HUES64 (cell line): ENCODE data around the gene CEP164.
A peak's percentile ranks its signal among the peaks of the same experiment; 100 is the strongest.

ENCODE experiments used
- H3K27ac ChIP-seq: 2 replicates; pipeline ENCODE4 v1.7.0; 2013; ENCODE audit warnings: low read depth, low read length, inconsistent platforms
- H3K27me3 ChIP-seq: 2 replicates; pipeline ENCODE4 v1.6.1; 2013; ENCODE audit warnings: mild to moderate bottlenecking, low read length; ENCODE audit not compliant: insufficient read depth
- H3K36me3 ChIP-seq: 2 replicates; pipeline ENCODE4 v1.6.1; 2013; ENCODE audit warnings: mild to moderate bottlenecking, low read length; ENCODE audit not compliant: insufficient read depth
- H3K4me1 ChIP-seq: 2 replicates; pipeline ENCODE4 v1.6.1; 2013; ENCODE audit warnings: mild to moderate bottlenecking, low read length, moderate library complexity; ENCODE audit not compliant: insufficient read depth
- H3K4me3 ChIP-seq: 2 replicates; pipeline ENCODE4 v1.5.1; 2013; ENCODE audit warnings: mild to moderate bottlenecking, low read length, moderate library complexity
- H3K9ac ChIP-seq: 2 replicates; pipeline ENCODE4 v1.6.1; 2013; ENCODE audit warnings: mild to moderate bottlenecking, low read depth, low read length
- H3K9me3 ChIP-seq: 2 replicates; pipeline ENCODE4 v1.6.1; 2013; ENCODE audit warnings: low read depth, low read length; ENCODE audit not compliant: insufficient read depth
- WGBS: fragments of 150-250, 120-280 bp; methylation state at CpG from one replicate; pipeline ENCODE4 v1.1.7; 2013; ENCODE audit warnings: missing lambda C conversion rate; 5-methylcytosine and 5-hydroxymethylcytosine counted together

Gene CEP164

DNA sequence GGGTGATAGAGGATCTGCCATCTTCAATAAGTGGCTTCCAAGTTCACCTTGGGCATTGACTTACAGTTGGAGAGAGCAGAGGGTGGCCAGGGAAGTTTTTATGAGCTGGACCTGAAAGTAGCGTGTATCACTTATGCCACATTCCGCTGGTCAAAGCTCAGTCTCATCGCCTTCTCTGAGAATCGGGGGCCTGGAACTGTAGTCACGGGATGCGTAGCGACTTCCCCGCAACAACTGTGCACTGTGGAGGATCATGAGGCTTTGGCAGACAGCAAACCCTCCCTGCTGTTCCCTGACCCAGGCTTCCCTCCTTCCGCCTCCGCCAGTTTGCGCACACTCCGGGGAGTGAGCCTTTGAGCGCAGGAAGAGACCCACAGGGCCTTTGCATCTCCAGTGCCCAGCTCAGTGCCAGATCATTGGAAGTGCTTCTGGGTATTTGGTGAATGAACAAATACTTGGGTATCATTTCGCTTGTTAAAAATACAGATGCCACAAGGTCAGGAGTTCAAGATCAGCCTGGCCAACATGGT, 95.5 kb downstream of the CEP164 start:
- Histone ChIP-seq H3K27me3 (peaks cover 4% of the 10 kb centered on the region; the same call in 1 of the 2 replicates), H3K4me1 (no peaks in the 10 kb centered on the region), H3K4me3 (no peak overlapping the region), H3K9ac (no peak overlapping the region), H3K27ac (no peak overlapping the region), H3K9me3 (no peaks in the 10 kb centered on the region), H3K36me3 (no peaks in the 10 kb centered on the region)
- WGBS = 89% methylated on average over 14 of the region's 14 CpGs

DNA sequence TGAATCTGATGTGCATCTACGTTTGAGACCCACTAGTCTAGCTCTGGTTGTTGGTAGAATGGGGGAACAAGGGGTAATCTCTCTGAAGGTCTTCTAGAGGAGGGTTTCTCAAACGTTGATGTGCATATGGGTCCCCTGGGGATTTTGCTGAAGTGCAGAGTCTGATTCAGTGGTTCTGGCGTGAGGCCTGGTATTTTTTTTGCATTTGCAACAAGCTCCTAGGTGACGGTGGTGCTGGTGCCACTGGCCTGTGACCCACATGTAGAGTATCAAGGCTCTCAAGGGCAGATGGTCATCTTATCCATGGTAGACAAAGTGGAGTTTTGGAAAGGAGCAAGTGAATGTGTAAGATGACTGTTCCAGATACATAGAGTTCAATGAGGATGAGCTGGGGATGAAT, 97.1 kb downstream of the CEP164 start:
- Histone ChIP-seq H3K9ac (no peak overlapping the region), H3K27ac (no peak overlapping the region), H3K36me3 (no peaks in the 10 kb centered on the region), H3K9me3 (no peaks in the 10 kb centered on the region), H3K4me3 (no peak overlapping the region), H3K4me1 (peaks cover 3% of the 10 kb centered on the region; the same call in 1 of the 2 replicates), H3K27me3 (peaks cover 4% of the 10 kb centered on the region; the same call in 1 of the 2 replicates)
- 74% methylated on average over 4 of the region's 4 CpGs for WGBS

DNA sequence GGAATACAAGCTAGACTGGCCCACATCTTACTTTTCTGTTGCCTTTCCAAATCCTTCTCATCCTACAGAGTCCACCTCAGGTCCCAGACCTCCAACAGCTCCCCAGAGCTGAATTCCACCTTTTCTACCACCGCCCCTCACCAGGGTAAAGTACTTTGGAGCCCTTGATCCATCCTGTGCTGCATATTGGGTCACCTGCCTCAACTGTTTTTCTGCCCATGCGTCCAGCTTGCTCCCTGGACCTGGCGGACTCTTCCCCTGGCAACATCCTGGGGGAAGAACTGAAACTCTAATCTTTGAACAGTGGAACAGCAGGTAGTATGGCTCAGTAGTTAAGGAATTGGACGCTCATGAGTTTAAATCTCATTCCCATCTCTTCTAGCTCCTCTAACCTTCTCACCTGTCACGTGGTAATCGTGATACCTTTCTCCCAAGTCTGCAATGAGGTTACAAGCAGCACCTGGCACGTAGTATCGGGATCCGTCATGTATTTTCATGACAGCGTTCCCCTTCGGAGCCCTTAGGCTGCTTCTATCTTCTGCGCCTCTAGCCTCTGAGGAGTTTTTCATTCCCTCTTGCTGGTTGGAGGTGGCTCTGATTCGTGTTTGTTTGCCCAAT, 98.1 kb downstream of the CEP164 start:
- Histone ChIP-seq H3K27me3 (peaks cover 4% of the 10 kb centered on the region; the same call in 1 of the 2 replicates), H3K4me3 (no peak overlapping the region), H3K36me3 (no peaks in the 10 kb centered on the region), H3K27ac (no peak overlapping the region), H3K9ac (no peak overlapping the region), H3K4me1 (peaks cover 8% of the 10 kb centered on the region; the same call in 1 of the 2 replicates), H3K9me3 (no peaks in the 10 kb centered on the region)
- 65% methylated on average over 13 of the region's 13 CpGs for WGBS

DNA sequence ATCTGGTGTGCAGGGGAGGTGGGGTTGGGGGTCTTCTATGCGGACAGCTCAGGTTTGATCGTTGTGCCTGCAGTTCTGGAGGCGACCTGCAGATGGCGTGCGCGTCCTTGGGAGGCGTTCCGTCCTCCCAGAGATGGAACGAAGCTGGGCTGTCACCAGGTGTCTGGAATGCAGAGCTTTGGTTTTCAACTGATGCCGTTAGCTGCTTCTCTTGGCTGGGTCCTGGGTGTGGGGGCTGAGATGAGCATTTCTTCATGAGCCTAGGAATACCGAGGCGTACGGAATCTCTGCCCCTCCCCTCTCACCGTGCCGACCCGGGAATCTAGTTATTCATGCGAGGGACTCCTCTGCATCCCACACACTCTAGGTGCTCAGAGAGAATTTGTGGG, 98.6 kb downstream of the CEP164 start:
- Histone ChIP-seq H3K27ac (no peak overlapping the region), H3K27me3 (peaks cover 4% of the 10 kb centered on the region; the same call in 1 of the 2 replicates), H3K4me3 (peak overlapping the region; percentile 2; the same call in 1 of the 2 replicates), H3K9ac (no peak overlapping the region), H3K36me3 (no peaks in the 10 kb centered on the region), H3K9me3 (no peaks in the 10 kb centered on the region), H3K4me1 (peaks cover 8% of the 10 kb centered on the region; the same call in 1 of the 2 replicates)
- 3% methylated on average over 11 of the region's 17 CpGs for WGBS

DNA sequence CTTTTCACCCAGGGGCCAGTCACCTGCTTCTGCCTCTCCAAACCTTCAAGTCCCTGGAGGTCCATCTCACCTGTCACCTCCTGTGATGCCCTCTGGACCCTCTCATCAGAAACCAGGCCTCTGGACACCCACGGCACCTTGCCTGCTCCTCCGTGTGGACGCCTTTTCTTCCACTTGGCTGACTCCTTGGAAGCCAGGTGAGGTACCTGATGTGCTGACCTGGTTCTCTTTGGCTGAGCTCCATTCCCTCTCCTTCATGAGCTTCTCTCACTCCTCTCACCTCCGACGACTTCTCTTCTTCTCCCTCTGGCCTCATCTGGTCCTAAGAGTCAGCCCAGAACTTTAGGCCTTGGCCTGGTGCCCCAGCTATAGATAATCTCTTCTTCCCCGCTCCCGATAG, 99.3 kb downstream of the CEP164 start:
- peaks cover 8% of the 10 kb centered on the region; the same call in 1 of the 2 replicates for H3K4me1 ChIP-seq
- H3K4me3 ChIP-seq = no peak overlapping the region
- H3K9ac ChIP-seq = no peak overlapping the region
- no peaks in the 10 kb centered on the region for H3K9me3 ChIP-seq
- H3K27ac ChIP-seq = no peak overlapping the region
- peaks cover 4% of the 10 kb centered on the region; the same call in 1 of the 2 replicates for H3K27me3 ChIP-seq
- H3K36me3 ChIP-seq = no peaks in the 10 kb centered on the region
- 94% methylated on average over 7 of the region's 7 CpGs for WGBS

DNA sequence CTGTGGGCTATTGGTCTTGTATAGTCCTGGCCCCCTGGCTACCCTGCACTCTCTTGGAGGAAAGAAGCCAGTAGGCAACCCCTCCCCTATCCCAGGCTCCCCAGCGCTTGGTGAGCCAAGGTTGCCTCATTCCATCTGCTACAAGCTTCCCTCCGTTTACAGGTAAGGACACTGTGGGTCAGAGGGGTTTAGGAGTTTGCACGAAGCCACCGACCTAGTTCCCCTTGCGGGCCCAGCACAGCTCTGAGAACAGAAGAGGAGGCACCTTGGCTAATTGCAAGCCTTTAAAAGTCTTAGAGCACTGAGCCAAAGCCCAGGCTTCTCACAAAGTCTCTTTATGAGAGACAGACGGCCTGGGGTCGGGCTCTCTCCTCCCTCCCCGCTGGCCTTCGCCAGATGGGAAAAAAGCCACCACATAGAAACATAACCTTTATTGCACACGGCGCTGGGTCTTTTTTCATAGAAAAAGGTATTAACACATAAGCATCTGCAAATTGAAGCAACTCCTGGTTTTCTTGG, 99.8 kb downstream of the CEP164 start:
- WGBS = 86% methylated on average over 11 of the region's 11 CpGs
- H3K9me3 ChIP-seq = no peaks in the 10 kb centered on the region
- H3K4me1 ChIP-seq = peaks cover 8% of the 10 kb centered on the region; the same call in 1 of the 2 replicates
- H3K36me3 ChIP-seq = no peaks in the 10 kb centered on the region
- no peak overlapping the region for H3K4me3 ChIP-seq
- no peak overlapping the region for H3K27ac ChIP-seq
- H3K9ac ChIP-seq = no peak overlapping the region
- peaks cover 4% of the 10 kb centered on the region; the same call in 1 of the 2 replicates for H3K27me3 ChIP-seq

DNA sequence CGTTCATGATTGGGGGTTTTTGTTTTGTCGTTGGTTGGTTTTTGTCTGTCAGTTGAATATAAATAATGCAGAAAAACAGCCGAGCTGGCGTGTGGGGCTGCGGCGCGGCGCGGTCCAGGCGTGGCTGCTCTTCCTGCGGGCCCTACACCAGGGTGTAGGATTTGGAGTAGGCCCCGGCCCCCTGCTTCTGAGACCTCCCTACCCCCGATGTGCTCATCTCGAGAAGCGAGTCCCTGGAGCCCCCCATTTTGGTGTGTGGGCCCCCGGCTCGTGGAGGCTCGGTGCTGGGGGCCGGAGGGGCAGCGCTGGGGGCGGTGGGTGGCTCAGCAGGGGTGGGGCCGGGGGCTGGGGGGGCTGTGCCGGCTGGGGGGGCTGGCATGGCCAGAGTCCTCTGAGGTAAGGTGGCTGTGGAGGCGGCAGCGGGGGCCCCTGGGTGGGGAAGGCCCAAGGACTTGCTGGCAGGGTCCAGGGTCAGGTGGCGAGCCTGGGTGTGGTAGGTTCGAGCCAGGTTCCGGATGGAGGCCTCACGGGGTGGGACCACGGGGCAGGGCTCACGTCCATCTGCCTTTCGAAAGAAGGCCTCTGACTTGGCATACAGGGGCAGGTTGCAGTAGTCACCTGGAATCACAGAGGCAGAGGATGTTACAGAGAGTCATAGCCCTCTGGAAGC, 100.7 kb downstream of the CEP164 start:
- H3K27ac ChIP-seq = no peak overlapping the region
- H3K27me3 ChIP-seq = peaks cover 4% of the 10 kb centered on the region; the same call in 1 of the 2 replicates
- H3K4me3 ChIP-seq = no peak overlapping the region
- H3K4me1 ChIP-seq = peaks cover 8% of the 10 kb centered on the region; the same call in 1 of the 2 replicates
- no peaks in the 10 kb centered on the region for H3K9me3 ChIP-seq
- no peak overlapping the region for H3K9ac ChIP-seq
- 91% methylated on average over 32 of the region's 32 CpGs for WGBS
- no peaks in the 10 kb centered on the region for H3K36me3 ChIP-seq

DNA sequence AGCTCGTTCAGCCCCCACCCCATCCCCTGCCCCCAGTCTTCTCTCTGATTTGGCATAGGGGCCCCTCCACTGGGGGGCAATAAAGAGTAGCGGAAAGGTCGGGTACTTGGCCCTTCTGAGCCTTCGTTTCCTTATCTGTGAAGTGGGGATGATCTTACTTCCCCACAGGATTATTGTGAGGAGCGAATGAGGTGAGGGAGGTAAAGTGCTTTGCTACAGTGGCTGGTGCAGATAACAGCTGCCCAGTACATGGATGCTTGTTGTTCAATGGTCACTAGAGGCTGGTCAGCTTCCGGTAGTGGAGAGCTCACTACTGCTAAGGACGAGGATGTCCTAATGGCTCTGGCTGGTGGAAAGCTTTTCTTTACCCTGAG, 101.2 kb downstream of the CEP164 start:
- H3K4me3 ChIP-seq = no peak overlapping the region
- 89% methylated on average over 7 of the region's 7 CpGs for WGBS
- H3K4me1 ChIP-seq = peaks cover 8% of the 10 kb centered on the region; the same call in 1 of the 2 replicates
- no peak overlapping the region for H3K27ac ChIP-seq
- no peaks in the 10 kb centered on the region for H3K9me3 ChIP-seq
- H3K27me3 ChIP-seq = peaks cover 4% of the 10 kb centered on the region; the same call in 1 of the 2 replicates
- no peaks in the 10 kb centered on the region for H3K36me3 ChIP-seq
- H3K9ac ChIP-seq = no peak overlapping the region

DNA sequence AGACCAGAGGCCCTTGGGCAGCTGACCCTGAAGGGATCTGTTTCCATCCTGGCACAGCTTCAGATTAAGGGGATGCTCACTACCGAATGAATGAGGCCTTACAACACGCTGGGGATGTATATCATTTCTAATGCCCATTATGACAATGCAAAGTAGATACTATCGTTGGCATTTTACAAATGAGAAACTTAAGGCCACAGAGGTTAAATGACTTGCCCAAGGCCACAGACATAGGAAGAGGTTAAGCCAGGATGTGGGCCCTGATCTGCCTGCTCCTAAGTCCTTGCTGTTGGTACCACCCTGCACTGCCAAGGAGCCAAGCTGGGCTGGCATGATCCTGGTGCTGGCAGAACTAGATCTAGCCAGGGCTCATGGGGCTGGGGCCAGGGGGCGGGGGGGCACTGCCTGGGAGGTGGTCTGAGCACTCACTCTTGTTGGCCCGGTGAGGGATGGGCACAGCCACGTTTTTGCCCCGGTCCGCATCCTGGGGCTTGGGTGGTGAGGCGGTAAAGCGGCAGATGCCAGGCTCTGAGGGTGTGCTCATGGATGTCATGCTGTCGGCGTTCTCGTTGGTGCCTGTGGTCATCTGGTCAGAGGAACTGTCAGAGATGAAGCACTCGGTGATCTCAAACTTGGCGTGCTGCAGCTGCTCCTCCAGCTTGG, 102.8 kb downstream of the CEP164 start:
- H3K4me3 ChIP-seq = no peak overlapping the region
- H3K9me3 ChIP-seq = no peaks in the 10 kb centered on the region
- H3K27ac ChIP-seq = no peak overlapping the region
- H3K9ac ChIP-seq = no peak overlapping the region
- 91% methylated on average over 15 of the region's 15 CpGs for WGBS
- peaks cover 4% of the 10 kb centered on the region; the same call in 1 of the 2 replicates for H3K27me3 ChIP-seq
- H3K36me3 ChIP-seq = no peaks in the 10 kb centered on the region
- H3K4me1 ChIP-seq = peaks cover 8% of the 10 kb centered on the region; the same call in 1 of the 2 replicates

DNA sequence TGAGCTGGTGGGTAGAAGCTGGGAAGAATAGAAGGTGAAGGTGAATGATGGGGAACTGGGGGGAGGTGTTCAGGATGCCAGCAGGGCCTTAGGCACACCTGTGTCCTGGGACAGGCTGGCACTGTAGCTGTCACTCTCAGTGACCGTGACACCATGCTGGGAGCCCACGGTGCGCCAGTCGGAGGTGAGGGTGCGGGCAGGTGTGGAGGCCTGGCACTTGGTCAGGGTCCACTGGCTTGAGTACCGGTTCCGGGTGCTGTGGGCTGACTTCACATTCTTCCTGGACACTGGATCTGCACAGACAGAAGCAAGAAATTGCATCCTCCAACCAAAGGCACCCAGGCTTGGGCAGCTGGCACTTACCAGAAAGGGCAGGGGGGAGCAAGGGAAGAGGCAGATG, 103.8 kb downstream of the CEP164 start:
- Histone ChIP-seq H3K27ac (no peak overlapping the region), H3K9ac (no peak overlapping the region), H3K9me3 (no peaks in the 10 kb centered on the region), H3K36me3 (no peaks in the 10 kb centered on the region), H3K27me3 (peaks cover 4% of the 10 kb centered on the region; the same call in 1 of the 2 replicates), H3K4me3 (no peak overlapping the region), H3K4me1 (peaks cover 8% of the 10 kb centered on the region; the same call in 1 of the 2 replicates)
- WGBS = 98% methylated on average over 7 of the region's 7 CpGs

DNA sequence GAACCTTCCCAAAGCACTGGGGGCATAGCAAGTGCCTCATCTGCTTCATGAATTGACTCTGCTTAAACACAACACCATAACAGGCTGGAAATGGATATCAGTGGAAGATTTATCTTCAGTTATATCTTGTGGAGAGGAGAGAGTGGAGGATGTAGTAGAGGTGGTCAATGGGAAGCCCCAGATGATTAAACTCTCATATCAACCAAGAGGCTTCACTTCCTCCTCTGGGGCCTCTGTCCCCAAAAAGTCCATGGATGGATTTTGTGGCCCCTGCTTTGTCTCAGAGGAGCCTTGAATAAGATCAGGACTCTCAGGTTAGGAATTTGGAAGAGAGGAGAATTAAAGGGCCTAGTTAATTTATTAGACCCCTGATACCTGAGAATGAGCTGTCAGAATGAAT, 106.1 kb downstream of the CEP164 start:
- H3K9me3 ChIP-seq = no peaks in the 10 kb centered on the region
- no peak overlapping the region for H3K9ac ChIP-seq
- H3K27me3 ChIP-seq = no peaks in the 10 kb centered on the region
- H3K4me3 ChIP-seq = no peak overlapping the region
- no peaks in the 10 kb centered on the region for H3K36me3 ChIP-seq
- no peak overlapping the region for H3K27ac ChIP-seq
- H3K4me1 ChIP-seq = peaks cover 8% of the 10 kb centered on the region; the same call in 1 of the 2 replicates
